RWPE1 (cell line): Measurements from ENCODE around the gene BTBD9.

Source experiments
- CTCF ChIA-PET: fragments of 350-600 bp; sonication (Branson Sonifier 250); formaldehyde crosslinking; extraction: SDS; loops from one replicate; lab custom pipeline; 2021; lab: Yijun Ruan, JAX
- POLR2A ChIA-PET: fragments of 400-600 bp; formaldehyde crosslinking; extraction: SDS; loops from one replicate; lab custom pipeline; 2020; ENCODE audit warnings: antibody characterized with exemption; ENCODE audit not compliant: low non-redundant PET; lab: Yijun Ruan, JAX
- DNase-seq: peaks from one replicate; pipeline ENCODE4 v3.0.0; 2012; ENCODE audit warnings: low spot score
- H3K27ac ChIP-seq: fragments of 450-650 bp; 2 replicates; pipeline ENCODE4 v1.5.1; 2017
- TF ChIP-seq, protein P1 (sequence below): fragments of 450-650 bp; conservative IDR thresholded peaks from 2 replicates; pipeline ENCODE4 v1.5.1; 2017; ENCODE audit warnings: low read depth, mild to moderate bottlenecking

Gene BTBD9

DNA sequence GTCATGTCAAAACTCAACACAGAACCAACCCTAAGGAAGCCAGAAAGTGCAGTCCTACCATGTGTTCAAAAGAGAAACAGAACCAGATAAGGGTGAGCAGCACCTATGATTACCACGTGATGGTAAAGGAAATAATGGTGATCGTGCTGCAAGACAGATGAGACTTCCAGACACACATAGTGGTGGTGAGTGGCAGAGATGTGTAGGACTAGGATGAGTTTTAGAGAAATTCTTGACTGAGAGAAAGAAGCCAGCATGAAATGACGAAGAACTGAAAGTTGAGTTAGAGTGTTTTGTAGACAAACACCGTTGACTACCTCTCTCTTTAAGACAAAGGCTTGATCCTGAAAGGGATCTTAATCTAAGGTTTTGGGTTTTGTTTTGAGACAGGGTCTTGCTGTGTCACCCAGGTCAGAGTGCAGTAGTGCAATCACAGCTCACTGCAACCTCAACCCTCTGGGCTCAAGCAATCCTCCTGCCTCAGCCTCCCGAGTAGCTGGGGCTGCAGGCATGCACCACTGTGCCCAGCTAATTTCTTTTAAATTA is 10.6 kb upstream of the BTBD9 start:
- no peak for DNase-seq
- POLR2A ChIA-PET = no interaction called here
- no peak overlapping the region for H3K27ac ChIP-seq
- TF ChIP-seq, protein P1, sequence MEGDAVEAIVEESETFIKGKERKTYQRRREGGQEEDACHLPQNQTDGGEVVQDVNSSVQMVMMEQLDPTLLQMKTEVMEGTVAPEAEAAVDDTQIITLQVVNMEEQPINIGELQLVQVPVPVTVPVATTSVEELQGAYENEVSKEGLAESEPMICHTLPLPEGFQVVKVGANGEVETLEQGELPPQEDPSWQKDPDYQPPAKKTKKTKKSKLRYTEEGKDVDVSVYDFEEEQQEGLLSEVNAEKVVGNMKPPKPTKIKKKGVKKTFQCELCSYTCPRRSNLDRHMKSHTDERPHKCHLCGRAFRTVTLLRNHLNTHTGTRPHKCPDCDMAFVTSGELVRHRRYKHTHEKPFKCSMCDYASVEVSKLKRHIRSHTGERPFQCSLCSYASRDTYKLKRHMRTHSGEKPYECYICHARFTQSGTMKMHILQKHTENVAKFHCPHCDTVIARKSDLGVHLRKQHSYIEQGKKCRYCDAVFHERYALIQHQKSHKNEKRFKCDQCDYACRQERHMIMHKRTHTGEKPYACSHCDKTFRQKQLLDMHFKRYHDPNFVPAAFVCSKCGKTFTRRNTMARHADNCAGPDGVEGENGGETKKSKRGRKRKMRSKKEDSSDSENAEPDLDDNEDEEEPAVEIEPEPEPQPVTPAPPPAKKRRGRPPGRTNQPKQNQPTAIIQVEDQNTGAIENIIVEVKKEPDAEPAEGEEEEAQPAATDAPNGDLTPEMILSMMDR = no peak
- CTCF ChIA-PET = no interaction called here

DNA sequence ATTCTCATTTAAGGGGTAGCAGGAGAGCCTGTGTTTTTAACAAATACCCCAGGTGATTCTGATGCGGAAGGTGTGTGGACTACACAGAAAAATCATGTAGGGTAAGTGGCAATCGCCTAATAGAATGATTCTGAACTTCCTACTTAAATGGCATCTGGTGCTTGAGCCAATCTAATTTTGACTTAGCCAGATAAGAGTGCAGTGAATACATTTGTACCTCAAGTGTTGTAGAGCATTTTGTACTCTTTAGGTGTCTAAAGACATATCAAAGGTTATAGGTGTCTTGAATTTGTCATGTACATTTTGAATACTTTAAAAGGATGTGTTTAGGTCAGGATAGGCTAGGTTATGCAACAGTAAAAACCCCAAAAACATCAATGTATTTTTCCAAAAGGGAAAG is 10.0 kb upstream of the BTBD9 start:
- TF ChIP-seq, protein P1 = no peak
- no peak overlapping the region for H3K27ac ChIP-seq
- DNase-seq = no peak
- CTCF ChIA-PET = no interaction called here
- POLR2A ChIA-PET = no interaction called here

DNA sequence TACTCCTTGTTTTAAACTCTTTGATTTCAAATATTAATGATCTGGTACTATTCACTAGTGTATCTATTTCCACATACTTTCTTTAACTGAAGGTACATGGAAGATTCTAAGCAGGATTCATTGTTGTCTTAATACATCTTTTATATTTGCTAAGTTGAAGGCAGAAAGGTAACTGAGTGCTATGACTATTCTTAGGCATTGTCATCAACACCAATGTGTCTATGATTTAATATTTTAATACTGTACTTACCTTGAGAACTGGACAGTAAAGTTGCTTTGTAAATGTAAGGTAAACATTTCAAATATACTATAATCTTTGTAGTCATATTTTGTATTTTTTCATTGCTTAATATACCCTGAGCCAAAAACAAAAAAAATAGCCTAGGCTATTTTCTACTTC is 8.9 kb upstream of the BTBD9 start:
- CTCF ChIA-PET = interaction anchor here (0.6 kb wide), 1 partner anchor 47 kb away, joined by 3 read pairs; no protein-coding TSS in a partner anchor
- POLR2A ChIA-PET = no interaction called here

DNA sequence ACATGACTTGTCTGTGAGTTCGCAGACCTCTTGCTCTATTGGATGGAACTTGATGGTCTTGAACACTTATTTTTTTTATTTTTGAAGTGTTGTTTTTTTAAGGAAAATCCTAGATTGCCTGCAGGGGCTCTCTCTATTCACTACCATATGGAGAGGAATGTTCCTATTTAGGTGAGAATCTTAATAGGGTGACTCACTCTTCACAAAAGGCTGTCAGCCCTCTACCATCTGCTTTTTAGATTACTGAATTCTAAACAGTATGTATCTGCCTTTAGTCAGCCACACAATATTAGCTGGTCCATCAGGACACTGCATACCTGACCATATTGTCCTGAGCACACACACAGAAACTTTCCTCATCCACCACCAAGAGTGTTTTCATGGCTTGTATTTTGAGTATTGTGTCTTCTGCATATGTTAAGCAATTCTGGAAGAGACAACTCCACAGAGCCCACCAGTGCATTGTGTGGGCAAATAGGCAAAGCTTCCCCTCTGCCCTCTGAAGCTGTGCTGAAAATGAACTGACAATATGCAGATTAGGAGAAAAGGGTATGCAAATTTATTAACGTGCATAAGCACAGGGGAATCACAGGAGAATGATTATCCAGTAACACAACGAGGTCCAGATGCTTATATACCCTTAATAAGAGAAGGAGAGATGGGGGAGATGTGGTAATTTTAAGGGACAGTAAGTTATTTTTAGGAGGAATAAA is 6.6 kb upstream of the BTBD9 start:
- TF ChIP-seq, protein P1 = no peak
- POLR2A ChIA-PET = no interaction called here
- peak; percentile 30 for DNase-seq
- no peak overlapping the region for H3K27ac ChIP-seq
- CTCF ChIA-PET = no interaction called here

More for the DNA sequence above, 8.9 kb upstream of the BTBD9 start:
- H3K27ac ChIP-seq = no peak overlapping the region
- TF ChIP-seq, protein P1 = no peak
- no peak for DNase-seq

DNA sequence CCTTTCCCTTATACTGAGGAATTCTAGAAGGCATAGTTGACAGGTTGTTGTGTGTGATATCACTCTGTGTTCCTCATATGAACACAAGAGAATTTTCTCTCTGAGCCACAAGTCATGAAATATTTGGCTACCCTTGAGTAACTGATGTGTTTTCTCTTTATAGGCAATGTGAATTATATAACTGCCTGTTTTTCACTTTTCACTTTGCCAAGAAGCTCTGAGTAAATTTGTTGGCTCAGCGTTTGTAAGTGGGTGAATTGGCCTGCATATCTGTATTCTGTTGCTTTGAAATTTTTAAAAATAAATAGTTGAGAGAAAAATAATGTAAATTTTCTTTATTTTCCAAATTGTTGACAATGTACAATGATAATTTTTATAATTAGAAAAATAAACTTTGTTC is 5.2 kb upstream of the BTBD9 start:
- no peak overlapping the region for H3K27ac ChIP-seq
- no peak for DNase-seq
- TF ChIP-seq, protein P1 = no peak
- POLR2A ChIA-PET = no interaction called here
- CTCF ChIA-PET = no interaction called here

DNA sequence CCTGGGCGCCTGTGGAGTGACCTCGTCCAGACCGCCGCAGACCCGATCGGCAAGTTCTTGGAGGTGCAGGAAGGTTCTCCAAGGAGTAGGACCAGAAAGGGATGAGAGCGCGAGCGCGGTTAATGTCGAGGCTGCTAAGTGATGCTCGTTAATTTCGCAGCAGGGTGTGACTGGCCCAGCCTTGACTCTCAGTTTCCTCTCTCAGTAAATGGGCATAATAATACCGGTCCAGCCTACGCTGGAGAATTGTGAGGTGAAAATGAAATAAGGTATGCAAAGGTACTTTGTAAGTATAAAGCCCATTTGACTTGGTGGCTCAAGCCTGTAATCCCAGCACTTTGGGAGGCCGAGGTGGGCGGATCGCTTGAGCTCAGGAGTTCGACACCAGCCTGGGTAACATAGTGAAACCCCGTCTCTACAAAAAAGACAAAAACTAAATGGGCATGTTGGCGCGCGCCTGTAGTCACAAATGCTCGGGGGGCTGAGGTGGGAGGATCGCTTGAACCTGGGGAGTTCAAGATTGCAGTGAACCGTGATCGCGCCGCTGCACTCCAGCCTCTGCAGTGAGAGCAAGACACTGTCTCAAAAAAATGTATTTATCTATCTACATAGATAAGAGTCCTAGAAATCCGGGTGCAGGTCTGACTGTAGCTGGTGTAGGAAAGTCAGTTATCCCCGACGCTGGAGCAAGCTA is 634 bp upstream of the BTBD9 start:
- DNase-seq = no peak
- POLR2A ChIA-PET = no interaction called here
- TF ChIP-seq, protein P1 = no peak
- peak overlapping the region; percentile 77 for H3K27ac ChIP-seq
- CTCF ChIA-PET = interaction anchor here (1.0 kb wide), 1 partner anchor 147 kb away, joined by 3 read pairs; no protein-coding TSS in a partner anchor
